Measurements from ENCODE around the gene DNAJC15.

DNAJC15 gene

GRCh38 chr13:43132257-43132656 lies 108.9 kb downstream of the DNAJC15 start:
- Histone ChIP-seq H3K4me3 (no peak overlapping the region), H4K20me1 (no peaks in the 10 kb centered on the region), H3K9ac (no peak overlapping the region), H3K27ac (no peak overlapping the region), H3K27me3 (no peaks in the 10 kb centered on the region), H3K4me1 (peaks cover 53% of the 10 kb centered on the region), H3K9me3 (no peaks in the 10 kb centered on the region), H3K36me3 (no peaks in the 10 kb centered on the region), H3K4me2 (no peak overlapping the region)
- no peak for TF ChIP-seq Cebpa-rat (IDR thresholded peaks at IDR 0.05)

GRCh38 chr13:43132911-43133310 lies 109.5 kb downstream of the DNAJC15 start:
- Histone ChIP-seq H3K4me3 (no peak overlapping the region), H3K9ac (no peak overlapping the region), H3K4me2 (peak overlapping the region; percentile 33), H3K4me1 (peaks cover 53% of the 10 kb centered on the region), H3K9me3 (no peaks in the 10 kb centered on the region), H3K27me3 (no peaks in the 10 kb centered on the region), H3K27ac (no peak overlapping the region), H4K20me1 (no peaks in the 10 kb centered on the region), H3K36me3 (no peaks in the 10 kb centered on the region)
- TF ChIP-seq Cebpa-rat (IDR thresholded peaks at IDR 0.05), result no peak

- no peak overlapping the region for H3K4me3 ChIP-seq
- no peak overlapping the region for H3K9ac ChIP-seq
- no peak overlapping the region for H3K27ac ChIP-seq
- H3K4me1 ChIP-seq, result peaks cover 53% of the 10 kb centered on the region
- H4K20me1 ChIP-seq, result no peaks in the 10 kb centered on the region
- no peak overlapping the region for H3K4me2 ChIP-seq
- no peaks in the 10 kb centered on the region for H3K27me3 ChIP-seq
- TF ChIP-seq Cebpa-rat (IDR thresholded peaks at IDR 0.05), result no peak
- H3K9me3 ChIP-seq, result no peaks in the 10 kb centered on the region
- no peaks in the 10 kb centered on the region for H3K36me3 ChIP-seq
These were observed 110.4 kb downstream of the DNAJC15 start for GRCh38 chr13:43133792-43134191.

- Histone ChIP-seq H3K27ac (no peak overlapping the region), H3K27me3 (no peaks in the 10 kb centered on the region), H3K36me3 (no peaks in the 10 kb centered on the region), H3K9me3 (no peaks in the 10 kb centered on the region), H3K9ac (no peak overlapping the region), H3K4me2 (no peak overlapping the region), H3K4me1 (peaks cover 49% of the 10 kb centered on the region), H3K4me3 (no peak overlapping the region), H4K20me1 (no peaks in the 10 kb centered on the region)
- no peak for TF ChIP-seq Cebpa-rat (IDR thresholded peaks at IDR 0.05)
These were observed 111.5 kb downstream of the DNAJC15 start for GRCh38 chr13:43134868-43135267.

- Histone ChIP-seq H3K27ac (no peak overlapping the region), H3K4me3 (no peak overlapping the region), H3K27me3 (no peaks in the 10 kb centered on the region), H3K9ac (no peak overlapping the region), H3K4me2 (no peak overlapping the region), H3K4me1 (peaks cover 53% of the 10 kb centered on the region), H3K36me3 (no peaks in the 10 kb centered on the region), H3K9me3 (no peaks in the 10 kb centered on the region), H4K20me1 (no peaks in the 10 kb centered on the region)
- TF ChIP-seq Cebpa-rat (IDR thresholded peaks at IDR 0.05), result no peak
These were observed 112.1 kb downstream of the DNAJC15 start for GRCh38 chr13:43135516-43135915.

GRCh38 chr13:43136920-43137575 lies 113.7 kb downstream of the DNAJC15 start:
- peak overlapping the region; percentile 66 for H3K4me2 ChIP-seq
- no peaks in the 10 kb centered on the region for H3K36me3 ChIP-seq
- H3K27me3 ChIP-seq, result no peaks in the 10 kb centered on the region
- no peaks in the 10 kb centered on the region for H4K20me1 ChIP-seq
- no peak for TF ChIP-seq Cebpa-rat (IDR thresholded peaks at IDR 0.05)
- H3K4me1 ChIP-seq, result peaks cover 56% of the 10 kb centered on the region
- H3K4me3 ChIP-seq, result no peak overlapping the region
- H3K27ac ChIP-seq, result no peak overlapping the region
- H3K9me3 ChIP-seq, result no peaks in the 10 kb centered on the region
- no peak overlapping the region for H3K9ac ChIP-seq

GRCh38 chr13:43139211-43139610 lies 115.8 kb downstream of the DNAJC15 start:
- no peak overlapping the region for H3K4me2 ChIP-seq
- H3K27ac ChIP-seq, result no peak overlapping the region
- H3K36me3 ChIP-seq, result no peaks in the 10 kb centered on the region
- H3K9me3 ChIP-seq, result no peaks in the 10 kb centered on the region
- no peaks in the 10 kb centered on the region for H4K20me1 ChIP-seq
- no peak for TF ChIP-seq Cebpa-rat (IDR thresholded peaks at IDR 0.05)
- no peaks in the 10 kb centered on the region for H3K27me3 ChIP-seq
- H3K4me1 ChIP-seq, result peaks cover 39% of the 10 kb centered on the region
- H3K9ac ChIP-seq, result no peak overlapping the region
- H3K4me3 ChIP-seq, result no peak overlapping the region

GRCh38 chr13:43139921-43140320 lies 116.5 kb downstream of the DNAJC15 start:
- Histone ChIP-seq H3K27me3 (no peaks in the 10 kb centered on the region), H3K9ac (no peak overlapping the region), H3K4me2 (no peak overlapping the region), H3K36me3 (no peaks in the 10 kb centered on the region), H3K27ac (no peak overlapping the region), H3K4me1 (peaks cover 39% of the 10 kb centered on the region), H3K4me3 (no peak overlapping the region), H3K9me3 (no peaks in the 10 kb centered on the region), H4K20me1 (no peaks in the 10 kb centered on the region)
- TF ChIP-seq Cebpa-rat (IDR thresholded peaks at IDR 0.05), result no peak

GRCh38 chr13:43140985-43141384 lies 117.6 kb downstream of the DNAJC15 start:
- Histone ChIP-seq H4K20me1 (no peaks in the 10 kb centered on the region), H3K4me2 (peak overlapping the region; percentile 13), H3K27me3 (no peaks in the 10 kb centered on the region), H3K27ac (no peak overlapping the region), H3K4me1 (peaks cover 39% of the 10 kb centered on the region), H3K36me3 (no peaks in the 10 kb centered on the region), H3K9ac (no peak overlapping the region), H3K4me3 (no peak overlapping the region), H3K9me3 (no peaks in the 10 kb centered on the region)
- no peak for TF ChIP-seq Cebpa-rat (IDR thresholded peaks at IDR 0.05)

GRCh38 chr13:43141685-43142084 lies 118.3 kb downstream of the DNAJC15 start:
- TF ChIP-seq Cebpa-rat (IDR thresholded peaks at IDR 0.05), result no peak
- no peaks in the 10 kb centered on the region for H4K20me1 ChIP-seq
- no peaks in the 10 kb centered on the region for H3K36me3 ChIP-seq
- no peak overlapping the region for H3K4me3 ChIP-seq
- no peaks in the 10 kb centered on the region for H3K27me3 ChIP-seq
- no peak overlapping the region for H3K9ac ChIP-seq
- H3K9me3 ChIP-seq, result no peaks in the 10 kb centered on the region
- H3K4me2 ChIP-seq, result no peak overlapping the region
- peaks cover 35% of the 10 kb centered on the region for H3K4me1 ChIP-seq
- no peak overlapping the region for H3K27ac ChIP-seq

- no peaks in the 10 kb centered on the region for H3K9me3 ChIP-seq
- no peak overlapping the region for H3K9ac ChIP-seq
- H3K27ac ChIP-seq, result no peak overlapping the region
- no peak overlapping the region for H3K4me2 ChIP-seq
- no peaks in the 10 kb centered on the region for H3K36me3 ChIP-seq
- no peaks in the 10 kb centered on the region for H4K20me1 ChIP-seq
- H3K4me1 ChIP-seq, result peaks cover 16% of the 10 kb centered on the region
- H3K4me3 ChIP-seq, result no peak overlapping the region
- H3K27me3 ChIP-seq, result no peaks in the 10 kb centered on the region
- no peak for TF ChIP-seq Cebpa-rat (IDR thresholded peaks at IDR 0.05)
These were observed 120.2 kb downstream of the DNAJC15 start for GRCh38 chr13:43143591-43143990.
